ENCODE data around the gene PLXNB1.

PLXNB1 gene

DNA sequence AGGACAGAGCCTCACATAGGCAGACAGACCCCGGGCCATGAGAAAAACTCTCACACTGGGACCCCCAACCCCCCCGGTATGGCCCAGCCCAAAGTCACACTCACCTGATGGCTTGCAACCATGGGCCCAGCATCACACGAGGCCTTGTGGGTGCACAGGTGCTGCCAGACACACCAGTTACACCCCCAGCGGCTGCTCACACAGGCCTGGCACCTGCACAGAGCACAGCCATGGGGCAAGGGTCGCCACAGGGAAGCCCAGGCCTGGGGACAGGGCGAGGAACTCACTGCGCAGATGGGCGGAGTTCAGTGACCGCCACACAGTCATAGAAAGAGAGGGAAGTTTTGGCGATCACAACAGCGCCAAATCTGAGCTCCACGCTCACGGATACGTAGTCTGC is 9.3 kb downstream of the PLXNB1 start:
- no peaks in the 10 kb centered on the region for H3K36me3 ChIP-seq (ENCODE audit: insufficient read depth)

DNA sequence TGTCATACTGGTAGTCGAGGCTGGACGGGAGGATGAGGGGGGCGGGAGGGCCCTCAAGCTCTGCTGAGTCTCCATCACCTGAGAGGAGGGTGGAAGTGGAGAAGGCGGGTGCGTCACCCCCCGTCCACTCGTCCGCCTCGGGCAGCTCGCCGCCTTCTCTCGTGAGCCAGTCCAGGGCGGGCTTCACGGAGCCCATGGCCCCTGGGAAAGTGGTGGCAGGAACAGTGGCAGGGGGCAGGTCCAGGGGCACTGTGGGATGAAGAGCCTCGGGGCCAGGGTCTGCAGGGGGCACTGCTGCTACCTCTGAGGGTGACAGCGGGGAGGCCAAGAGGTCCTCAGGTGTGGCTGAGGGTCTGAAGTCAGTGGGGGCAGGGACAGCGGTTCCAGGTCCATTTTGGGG is 10.3 kb downstream of the PLXNB1 start:
- no peak overlapping the region for H3K4me3 ChIP-seq (IDR thresholded peaks at IDR 0.05; ENCODE audit: insufficient read depth, low read depth, low read length)
- no peak overlapping the region for H3K9ac ChIP-seq
- no peaks in the 10 kb centered on the region for H4K20me1 ChIP-seq (ENCODE audit: insufficient read depth)
- H3K4me1 ChIP-seq (ENCODE audit: low read depth, poor library complexity, severe bottlenecking): no peaks in the 10 kb centered on the region
- TF ChIP-seq, protein P1, sequence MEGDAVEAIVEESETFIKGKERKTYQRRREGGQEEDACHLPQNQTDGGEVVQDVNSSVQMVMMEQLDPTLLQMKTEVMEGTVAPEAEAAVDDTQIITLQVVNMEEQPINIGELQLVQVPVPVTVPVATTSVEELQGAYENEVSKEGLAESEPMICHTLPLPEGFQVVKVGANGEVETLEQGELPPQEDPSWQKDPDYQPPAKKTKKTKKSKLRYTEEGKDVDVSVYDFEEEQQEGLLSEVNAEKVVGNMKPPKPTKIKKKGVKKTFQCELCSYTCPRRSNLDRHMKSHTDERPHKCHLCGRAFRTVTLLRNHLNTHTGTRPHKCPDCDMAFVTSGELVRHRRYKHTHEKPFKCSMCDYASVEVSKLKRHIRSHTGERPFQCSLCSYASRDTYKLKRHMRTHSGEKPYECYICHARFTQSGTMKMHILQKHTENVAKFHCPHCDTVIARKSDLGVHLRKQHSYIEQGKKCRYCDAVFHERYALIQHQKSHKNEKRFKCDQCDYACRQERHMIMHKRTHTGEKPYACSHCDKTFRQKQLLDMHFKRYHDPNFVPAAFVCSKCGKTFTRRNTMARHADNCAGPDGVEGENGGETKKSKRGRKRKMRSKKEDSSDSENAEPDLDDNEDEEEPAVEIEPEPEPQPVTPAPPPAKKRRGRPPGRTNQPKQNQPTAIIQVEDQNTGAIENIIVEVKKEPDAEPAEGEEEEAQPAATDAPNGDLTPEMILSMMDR (conservative IDR thresholded peaks at IDR 0.05; ENCODE audit: low read depth, low read length): no peak
- no peaks in the 10 kb centered on the region for H3K27me3 ChIP-seq (ENCODE audit: insufficient read depth, low read depth)
- H3K36me3 ChIP-seq (ENCODE audit: insufficient read depth): no peaks in the 10 kb centered on the region
- no peak overlapping the region for H3K27ac ChIP-seq
- no peak overlapping the region for H3K4me2 ChIP-seq
- H2AFZ ChIP-seq (ENCODE audit: low read depth): no peak overlapping the region
- no peaks in the 10 kb centered on the region for H3K79me2 ChIP-seq (ENCODE audit: insufficient read depth, low read depth)

More for the DNA sequence above, 9.3 kb downstream of the PLXNB1 start:
- H3K9ac ChIP-seq: no peak overlapping the region
- no peaks in the 10 kb centered on the region for H4K20me1 ChIP-seq (ENCODE audit: insufficient read depth)
- H3K4me2 ChIP-seq: no peak overlapping the region
- no peaks in the 10 kb centered on the region for H3K27me3 ChIP-seq (ENCODE audit: insufficient read depth, low read depth)
- H3K4me3 ChIP-seq (IDR thresholded peaks at IDR 0.05; ENCODE audit: insufficient read depth, low read depth, low read length): no peak overlapping the region
- TF ChIP-seq, protein P1 (conservative IDR thresholded peaks at IDR 0.05; ENCODE audit: low read depth, low read length): no peak
- no peaks in the 10 kb centered on the region for H3K4me1 ChIP-seq (ENCODE audit: low read depth, poor library complexity, severe bottlenecking)
- no peaks in the 10 kb centered on the region for H3K79me2 ChIP-seq (ENCODE audit: insufficient read depth, low read depth)
- no peak overlapping the region for H3K27ac ChIP-seq
- no peak overlapping the region for H2AFZ ChIP-seq (ENCODE audit: low read depth)

DNA sequence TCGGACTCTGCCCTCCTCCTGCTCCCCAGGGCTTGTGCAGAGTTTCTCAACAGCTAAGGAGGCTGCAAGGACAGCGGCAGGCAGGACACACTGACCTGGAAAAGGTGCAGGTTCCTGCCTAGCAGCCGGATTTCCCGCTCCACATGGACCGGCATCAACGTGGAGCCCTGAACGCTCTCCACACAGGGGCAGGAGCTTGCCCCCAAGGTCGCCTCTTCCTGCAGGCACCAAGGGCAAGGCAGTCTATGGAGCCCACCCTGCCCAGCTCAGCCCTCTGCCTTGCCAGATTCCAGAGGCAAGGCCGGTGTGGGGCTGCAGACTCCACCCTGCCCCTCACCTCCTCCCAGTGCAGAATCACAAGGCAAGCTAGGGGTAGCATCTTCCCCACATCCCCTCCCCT is 10.7 kb downstream of the PLXNB1 start:
- Histone ChIP-seq H3K4me1 (ENCODE audit: low read depth, poor library complexity, severe bottlenecking) (no peaks in the 10 kb centered on the region), H3K79me2 (ENCODE audit: insufficient read depth, low read depth) (no peaks in the 10 kb centered on the region), H3K36me3 (ENCODE audit: insufficient read depth) (no peaks in the 10 kb centered on the region), H3K27ac (no peak overlapping the region), H3K4me2 (no peak overlapping the region), H3K27me3 (ENCODE audit: insufficient read depth, low read depth) (no peaks in the 10 kb centered on the region), H4K20me1 (ENCODE audit: insufficient read depth) (no peaks in the 10 kb centered on the region), H3K4me3 (IDR thresholded peaks at IDR 0.05; ENCODE audit: insufficient read depth, low read depth, low read length) (no peak overlapping the region), H2AFZ (ENCODE audit: low read depth) (no peak overlapping the region), H3K9ac (no peak overlapping the region)
- TF ChIP-seq, protein P1 (conservative IDR thresholded peaks at IDR 0.05; ENCODE audit: low read depth, low read length): no peak

DNA sequence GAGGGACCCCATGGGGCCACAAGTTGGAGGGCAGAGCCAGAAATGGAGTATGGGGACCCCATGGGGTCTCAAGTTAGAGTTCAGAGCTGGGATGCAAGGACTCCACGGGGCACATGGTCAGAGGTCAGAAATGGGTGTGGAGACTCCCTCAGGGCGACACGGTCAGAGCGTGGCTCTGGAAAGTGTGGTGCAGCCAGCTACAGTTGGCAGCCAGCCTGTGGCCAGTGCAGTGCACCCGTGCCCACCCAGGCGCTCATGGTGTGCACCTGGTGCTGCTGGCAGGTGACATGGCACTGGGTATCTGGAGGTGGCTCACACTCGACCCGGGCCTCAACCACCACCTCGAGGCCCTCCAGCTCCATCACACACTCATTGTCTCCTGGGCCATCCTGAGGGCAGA is 11.2 kb downstream of the PLXNB1 start:
- Histone ChIP-seq H3K4me3 (IDR thresholded peaks at IDR 0.05; ENCODE audit: insufficient read depth, low read depth, low read length) (no peak overlapping the region), H3K27me3 (ENCODE audit: insufficient read depth, low read depth) (no peaks in the 10 kb centered on the region), H3K4me2 (no peak overlapping the region), H3K36me3 (ENCODE audit: insufficient read depth) (no peaks in the 10 kb centered on the region), H3K4me1 (ENCODE audit: low read depth, poor library complexity, severe bottlenecking) (no peaks in the 10 kb centered on the region), H3K9ac (no peak overlapping the region), H4K20me1 (ENCODE audit: insufficient read depth) (no peaks in the 10 kb centered on the region), H3K27ac (no peak overlapping the region), H2AFZ (ENCODE audit: low read depth) (no peak overlapping the region), H3K79me2 (ENCODE audit: insufficient read depth, low read depth) (no peaks in the 10 kb centered on the region)
- TF ChIP-seq, protein P1 (conservative IDR thresholded peaks at IDR 0.05; ENCODE audit: low read depth, low read length): no peak

Measured in KMS-11 (cell line).